ENCODE measurements around the gene MEGF11. TPM values are rescaled to one million over a fixed set of nuclear protein-coding genes. Genes with fewer than 3 reads are reported as not detected.

MEGF11 gene
- total RNA-seq, 1 donor from 2014 or later: not detected

DNA sequence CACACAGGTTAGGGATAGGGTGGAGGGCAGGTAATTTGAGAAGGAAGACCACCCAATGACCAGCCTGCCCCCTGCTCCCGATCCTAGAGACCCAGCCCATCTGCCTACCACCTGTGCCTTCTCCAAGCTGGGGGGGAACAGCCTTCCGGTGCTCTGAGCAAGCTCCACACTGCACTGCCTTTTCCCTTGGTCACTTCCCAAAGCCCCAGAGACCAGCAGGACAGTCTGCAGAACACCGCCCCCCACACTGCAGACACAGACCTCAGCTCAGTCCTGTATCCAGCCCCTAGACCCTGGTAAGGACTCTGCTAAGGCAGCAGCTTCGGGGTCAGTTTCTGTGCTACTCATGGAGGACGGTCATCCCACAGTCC, 156.9 kb downstream of the MEGF11 start:
- Mint-ChIP-seq H3K4me3 (no peak overlapping the region), H3K9me3 (no peaks in the 10 kb centered on the region), H3K27ac (no peak overlapping the region), H3K36me3 (ENCODE audit: low read depth) (no peaks in the 10 kb centered on the region), H3K4me1 (no peaks in the 10 kb centered on the region), H3K27me3 (peaks cover 17% of the 10 kb centered on the region)
- TF ChIP-seq CTCF (IDR thresholded peaks at IDR 0.05): no peak
- DNase-seq: no peak
- intact Hi-C loops (cut with micrococcal nuclease): no loop called here
- ATAC-seq (ENCODE audit: low read depth): no peak
- POLR2A ChIA-PET: no interaction called here
- CTCF ChIA-PET: no interaction called here

GRCh38 chr15:66095871-66096687, 157.5 kb downstream of the MEGF11 start:
- no peak overlapping the region for H3K27ac Mint-ChIP-seq
- intact Hi-C loops (cut with micrococcal nuclease): no loop called here
- DNase-seq (no peak), ATAC-seq (ENCODE audit: low read depth) (no peak)
- H3K36me3 Mint-ChIP-seq (ENCODE audit: low read depth): no peaks in the 10 kb centered on the region
- H3K4me3 Mint-ChIP-seq: no peak overlapping the region
- no peaks in the 10 kb centered on the region for H3K9me3 Mint-ChIP-seq
- no peak for TF ChIP-seq CTCF (IDR thresholded peaks at IDR 0.05)
- H3K27me3 Mint-ChIP-seq: peaks cover 11% of the 10 kb centered on the region
- POLR2A ChIA-PET: no interaction called here
- CTCF ChIA-PET: no interaction called here
- H3K4me1 Mint-ChIP-seq: no peaks in the 10 kb centered on the region

DNA sequence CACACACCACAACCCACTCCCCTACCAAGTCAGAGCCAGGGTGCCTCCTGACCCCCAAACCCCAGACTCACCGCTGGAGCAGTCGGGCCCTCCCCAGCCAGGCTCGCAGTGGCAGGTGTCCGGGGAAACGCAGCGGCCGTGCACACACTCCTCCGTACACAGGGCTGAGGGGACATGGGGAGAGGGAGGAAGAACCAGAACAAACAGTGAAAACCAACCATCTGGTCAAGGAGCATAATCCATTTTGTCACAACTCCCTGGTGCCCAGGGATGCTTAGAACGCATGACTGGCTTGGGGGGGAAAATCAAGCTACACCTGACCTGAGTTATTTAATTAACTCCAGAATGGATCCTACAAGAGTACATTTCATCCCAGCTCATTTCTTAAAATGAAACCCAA, 159.2 kb downstream of the MEGF11 start:
- Mint-ChIP-seq H3K27ac (no peak overlapping the region), H3K27me3 (peaks cover 4% of the 10 kb centered on the region), H3K9me3 (no peaks in the 10 kb centered on the region), H3K4me1 (no peaks in the 10 kb centered on the region), H3K4me3 (no peak overlapping the region), H3K36me3 (ENCODE audit: low read depth) (no peaks in the 10 kb centered on the region)
- DNase-seq (no peak), ATAC-seq (ENCODE audit: low read depth) (no peak)
- ChIA-PET POLR2A (no interaction called here), CTCF (no interaction called here)
- TF ChIP-seq CTCF (IDR thresholded peaks at IDR 0.05): no peak
- intact Hi-C loops (cut with micrococcal nuclease): no loop called here

DNA sequence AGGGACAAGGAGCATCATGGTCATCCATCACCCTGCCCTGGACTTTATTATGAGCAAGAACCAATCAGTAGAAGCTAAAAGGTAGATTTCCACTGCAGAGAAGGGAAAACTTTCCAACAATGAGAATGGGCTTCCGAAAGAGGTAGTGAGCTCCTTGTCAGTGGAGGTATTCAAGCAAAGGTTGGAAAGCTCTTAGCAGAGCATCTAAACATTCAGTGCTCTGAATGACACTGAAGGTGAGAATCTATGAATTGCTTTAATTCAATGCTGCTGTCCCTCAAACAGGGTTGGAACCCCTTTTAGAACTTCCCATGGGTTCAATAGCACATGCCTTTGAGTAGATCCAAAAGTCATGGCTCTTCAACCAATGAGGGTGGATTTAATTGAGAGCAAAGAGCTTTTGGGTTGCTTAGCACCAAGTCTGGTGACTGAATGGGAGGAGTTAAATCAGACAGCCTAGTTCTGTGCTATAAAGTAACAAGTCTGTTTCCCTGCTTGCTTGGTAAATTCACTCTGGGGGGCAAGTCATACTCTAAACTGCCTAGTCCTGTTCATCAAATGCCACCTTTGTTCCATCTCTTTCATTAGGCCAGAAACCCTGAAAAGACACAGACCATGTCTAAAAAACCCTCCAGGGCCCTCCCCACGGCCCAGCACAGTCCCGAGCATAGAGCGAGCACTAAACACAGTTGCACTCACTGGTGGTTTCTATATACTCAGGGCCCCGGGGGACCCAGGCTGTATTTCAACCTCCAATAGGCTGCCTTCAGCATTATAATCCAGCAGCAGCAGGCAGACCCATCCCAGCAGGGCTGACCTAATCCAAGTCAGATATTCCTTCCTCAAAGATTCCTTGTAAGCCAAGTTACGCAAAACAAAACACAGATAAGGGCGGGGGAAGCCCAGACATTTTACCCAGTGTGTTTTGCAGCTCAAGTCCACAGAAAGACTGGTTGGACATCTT, 161.2 kb downstream of the MEGF11 start:
- POLR2A ChIA-PET: no interaction called here

More for the DNA sequence above, 161.2 kb downstream of the MEGF11 start:
- Mint-ChIP-seq H3K27ac (no peak overlapping the region), H3K4me3 (no peak overlapping the region), H3K9me3 (no peaks in the 10 kb centered on the region), H3K27me3 (peaks cover 4% of the 10 kb centered on the region), H3K36me3 (ENCODE audit: low read depth) (no peaks in the 10 kb centered on the region), H3K4me1 (no peaks in the 10 kb centered on the region)
- no peak for TF ChIP-seq CTCF (IDR thresholded peaks at IDR 0.05)
- DNase-seq: no peak
- CTCF ChIA-PET: no interaction called here
- intact Hi-C loops (cut with micrococcal nuclease): no loop called here
- ATAC-seq (ENCODE audit: low read depth): no peak
